ENCODE results near the gene TCF25.
"Not testable (repeated sequence)": the region's sequence is repeated elsewhere in the genome, so short reads cannot be mapped to it uniquely, and the experiment has no call there.

TCF25 gene

DNA sequence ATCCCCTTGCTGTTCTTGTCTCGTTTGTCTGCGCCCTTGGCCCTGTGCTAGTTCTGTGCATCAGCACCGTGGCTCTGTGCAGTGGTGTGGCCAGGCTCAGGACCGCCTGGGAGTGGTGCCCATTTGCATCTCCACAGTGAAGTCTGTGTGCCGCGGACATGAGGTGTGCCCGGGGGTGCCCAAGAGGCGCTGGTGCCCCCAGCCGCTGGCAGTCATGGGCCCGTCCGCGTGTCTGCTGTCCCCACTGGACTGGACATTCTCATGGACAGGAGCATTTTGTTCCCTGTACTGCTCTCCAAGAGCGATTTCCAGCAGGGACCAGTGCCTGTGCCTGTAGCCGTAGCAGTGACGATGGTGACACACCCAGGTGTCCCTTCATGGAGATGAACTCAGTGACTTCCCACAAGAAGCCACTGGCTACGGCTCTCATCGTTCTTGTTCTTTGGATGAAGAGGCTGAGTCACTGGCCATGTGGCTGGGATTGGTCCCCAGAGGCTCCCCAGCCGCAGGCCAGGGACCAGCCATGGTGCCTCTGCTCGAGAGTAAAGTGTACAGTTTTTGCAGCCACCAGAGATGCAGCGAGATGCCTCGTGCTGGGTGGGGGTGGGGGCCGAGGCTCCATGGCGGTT is 32.2 kb downstream of the TCF25 start:
- DNase-seq (ENCODE audit: low spot score), result no peak

DNA sequence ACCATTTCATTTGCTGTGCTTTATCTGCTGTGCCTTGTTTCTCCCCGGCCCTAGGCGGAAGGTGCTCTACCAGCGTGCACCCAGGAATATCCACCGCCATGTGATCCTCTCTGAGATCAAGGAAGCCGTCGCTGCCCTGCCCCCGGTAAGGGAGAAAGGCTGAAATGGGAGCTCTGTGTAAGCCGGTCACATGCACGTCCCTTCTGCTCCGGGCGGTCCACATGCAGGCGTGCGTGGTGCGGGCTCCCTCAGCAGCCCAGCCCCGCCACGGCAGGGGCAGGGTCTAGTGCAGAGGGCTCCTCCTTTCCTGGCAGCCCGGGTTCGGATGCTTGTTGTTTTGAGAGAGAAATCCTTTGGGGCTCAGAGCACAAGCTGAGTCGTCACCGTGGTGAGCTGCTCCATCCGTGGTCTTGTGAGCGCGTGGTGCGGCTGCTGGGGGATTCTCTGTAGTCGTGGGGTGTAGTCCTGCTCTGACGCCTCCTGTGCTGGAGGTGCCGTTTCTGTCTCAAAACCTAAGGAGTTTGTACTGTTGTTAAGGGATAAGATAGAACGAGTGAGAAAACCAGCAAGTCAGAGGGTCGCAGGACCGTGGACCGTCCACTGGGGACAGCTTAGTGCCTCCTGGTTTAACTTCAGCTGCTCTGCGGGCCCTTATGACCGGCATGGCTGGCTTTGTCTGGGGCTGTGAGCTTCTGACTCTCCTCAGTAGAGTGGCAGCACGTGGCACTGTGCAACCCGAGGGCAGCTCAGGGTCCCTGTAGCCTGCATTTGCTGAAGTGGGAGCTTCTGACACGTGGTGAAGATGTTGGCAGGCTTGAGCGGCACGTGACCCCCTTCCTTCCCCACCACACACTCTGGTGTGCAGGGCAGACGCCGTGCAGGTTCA is 33.0 kb downstream of the TCF25 start:
- no peak for DNase-seq (ENCODE audit: low spot score)

DNA sequence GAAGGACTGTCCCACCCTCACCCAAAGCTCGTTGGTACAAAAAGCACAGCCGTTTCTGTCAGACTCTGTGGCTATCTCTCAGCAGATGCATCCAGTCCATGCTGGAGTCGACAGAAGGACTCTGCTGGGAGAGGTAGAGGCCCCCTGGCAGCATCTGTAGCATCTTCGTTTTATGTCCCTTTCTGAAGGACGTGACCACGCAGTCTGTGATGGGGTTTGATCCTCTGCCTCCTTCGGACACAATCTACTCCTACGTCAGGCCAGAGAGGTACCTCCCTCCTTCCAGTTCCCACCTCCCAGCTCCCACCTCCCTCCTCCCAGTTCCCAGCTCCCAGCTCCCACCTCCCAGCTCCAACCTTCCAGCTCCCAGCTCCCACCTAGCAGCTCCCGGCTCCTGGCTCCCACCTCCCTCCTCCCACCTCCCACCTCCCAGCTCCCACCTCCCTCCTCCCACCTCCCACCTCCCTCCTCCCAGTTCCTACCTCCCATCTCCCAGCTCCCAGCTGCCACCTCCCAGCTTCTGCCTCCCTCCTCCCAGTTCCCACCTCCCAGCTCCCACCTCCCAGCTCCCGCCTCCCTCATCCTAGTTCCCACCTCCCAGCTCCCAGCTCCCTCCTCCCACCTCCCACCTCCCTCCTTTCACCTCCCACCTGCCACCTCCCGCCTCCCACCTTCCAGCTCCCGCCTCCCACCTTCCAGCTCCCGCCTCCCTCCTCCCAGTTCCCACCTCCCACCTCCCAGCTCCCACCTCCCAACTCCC is 33.8 kb downstream of the TCF25 start:
- no peak for DNase-seq (ENCODE audit: low spot score)

DNA sequence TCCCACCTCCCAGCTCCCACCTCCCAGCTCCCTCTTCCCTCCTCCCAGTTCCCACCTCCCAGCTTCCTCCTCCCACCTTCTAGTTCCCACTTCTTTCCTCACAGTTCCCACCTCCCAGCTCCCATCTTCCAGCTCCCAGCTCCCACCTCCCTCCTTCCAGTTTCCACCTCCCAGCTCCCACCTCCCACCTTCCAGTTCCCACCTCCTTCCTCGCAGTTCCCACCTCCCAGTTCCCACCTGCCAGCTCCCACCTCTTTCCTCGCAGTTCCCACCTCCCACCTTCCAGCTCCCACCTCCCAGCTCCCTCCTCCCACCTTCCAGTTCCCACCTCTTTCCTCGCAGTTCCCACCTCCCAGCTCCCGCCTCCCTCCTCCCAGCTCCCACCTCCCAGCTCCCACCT is 34.8 kb downstream of the TCF25 start:
- no peak for DNase-seq (ENCODE audit: low spot score)

DNA sequence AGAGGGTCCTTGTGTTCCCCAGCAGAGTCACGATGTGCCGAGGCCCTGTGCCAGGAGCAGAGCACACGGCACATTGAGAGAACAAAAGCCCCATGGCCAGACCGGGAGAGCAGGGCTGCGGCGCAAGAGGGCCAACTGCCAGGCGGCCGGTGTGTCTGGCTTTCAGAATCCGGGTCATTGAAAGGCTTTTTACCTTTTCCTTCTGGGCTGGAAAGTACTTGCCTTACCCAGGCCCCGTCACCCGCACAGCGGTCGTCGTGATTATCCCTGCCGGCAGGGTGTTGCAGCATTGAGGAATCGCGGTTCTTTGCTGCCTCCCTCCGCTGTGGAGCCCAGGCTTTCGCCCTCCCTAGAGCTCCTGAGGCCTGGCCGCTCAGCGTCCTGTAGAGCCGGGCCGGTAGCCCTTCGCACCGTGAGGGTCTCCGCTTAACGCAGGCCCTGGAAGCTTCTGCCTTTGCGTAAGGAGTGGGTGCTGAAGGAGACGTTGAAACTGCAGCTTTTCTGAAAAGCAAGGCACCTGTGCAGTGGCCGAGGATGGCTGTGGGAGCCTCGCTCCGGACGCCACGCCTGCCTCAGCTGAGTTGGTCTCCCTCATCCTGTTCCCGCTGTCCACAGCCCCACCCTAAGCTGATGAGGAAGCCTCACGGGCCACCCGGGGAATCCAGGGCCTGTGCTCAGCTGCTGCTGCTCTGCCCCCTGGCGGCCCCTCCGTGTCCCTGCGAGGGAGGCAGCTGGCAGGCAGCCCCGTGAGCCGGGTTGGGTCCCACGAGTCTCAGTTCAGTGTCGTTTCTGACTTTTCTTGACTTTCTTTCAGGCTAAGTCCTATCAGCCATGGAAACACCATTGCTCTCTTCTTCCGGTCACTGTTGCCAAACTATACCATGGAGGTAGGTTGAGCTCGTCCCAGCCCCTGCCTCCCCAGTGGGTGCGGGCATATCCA is 36.7 kb downstream of the TCF25 start:
- peak; percentile 75 for DNase-seq (ENCODE audit: low spot score)

DNA sequence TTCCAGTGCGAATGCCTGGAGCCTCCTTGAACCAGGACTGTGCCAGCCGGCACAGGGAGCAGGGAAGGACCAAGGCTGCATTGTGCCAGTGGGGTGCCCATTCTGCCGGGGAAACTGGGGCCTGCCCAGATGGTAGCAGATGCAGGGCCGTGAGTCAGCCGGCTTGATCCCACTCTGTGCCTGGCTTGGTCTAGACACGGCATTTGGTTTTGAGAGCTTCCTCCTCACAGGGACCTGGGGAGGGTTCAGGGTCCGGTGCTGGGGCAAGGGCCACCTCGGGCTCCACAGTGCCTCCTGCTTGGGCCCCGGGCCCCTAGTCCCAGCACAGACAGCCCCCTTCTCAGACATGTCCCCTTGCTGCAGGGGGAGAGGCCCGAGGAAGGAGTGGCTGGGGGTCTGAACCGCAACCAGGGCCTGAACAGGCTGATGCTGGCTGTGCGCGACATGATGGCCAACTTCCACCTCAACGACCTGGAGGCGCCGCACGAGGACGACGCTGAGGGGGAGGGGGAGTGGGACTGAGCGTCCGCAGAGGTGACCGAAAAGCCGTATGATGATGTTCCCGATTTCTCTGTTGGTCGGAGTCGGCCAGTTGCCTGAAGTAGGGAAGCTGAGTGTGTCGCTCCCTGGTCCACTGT is 37.4 kb downstream of the TCF25 start:
- DNase-seq (ENCODE audit: low spot score), result no peak

DNA sequence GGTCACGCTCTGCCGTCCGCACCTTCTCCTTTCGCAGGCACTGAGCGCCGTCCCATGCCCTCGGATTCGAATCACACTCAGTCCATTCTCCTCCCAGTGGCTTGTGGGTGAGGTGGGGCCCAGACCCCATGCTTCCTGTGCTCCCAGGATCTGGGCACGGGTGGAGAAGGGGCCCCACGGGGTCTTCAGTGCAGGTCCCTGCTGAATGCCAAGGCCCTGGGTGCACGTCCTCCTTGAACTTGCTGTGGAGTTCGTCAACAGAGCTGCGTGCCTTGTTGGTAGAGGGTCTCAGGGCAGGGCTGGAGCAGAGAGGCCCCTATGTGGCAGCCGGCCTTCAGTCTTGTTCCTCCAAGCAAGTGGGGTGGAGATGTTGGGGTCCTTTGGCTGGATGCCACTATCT is 38.0 kb downstream of the TCF25 start:
- no peak for DNase-seq (ENCODE audit: low spot score)

DNA sequence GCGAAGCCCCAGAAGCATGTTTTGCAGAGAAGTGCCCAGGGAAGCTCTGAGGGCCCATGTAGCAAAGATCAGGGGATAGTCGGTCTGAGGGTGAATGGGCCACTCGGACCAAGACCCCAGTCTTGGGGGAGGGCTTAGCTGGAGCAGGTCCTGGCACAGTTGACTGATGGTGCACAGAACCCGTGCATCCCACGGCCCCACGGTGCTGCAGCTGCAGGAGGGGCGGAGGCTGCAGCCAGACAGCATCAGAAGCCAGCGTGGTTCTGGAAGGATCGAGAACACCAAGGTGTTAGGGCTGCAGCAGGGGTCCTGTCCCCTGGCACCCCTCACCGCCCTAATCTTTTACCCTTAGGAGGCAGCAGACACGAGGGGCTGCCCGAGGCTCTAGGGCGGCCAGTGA is 38.8 kb downstream of the TCF25 start:
- no peak for DNase-seq (ENCODE audit: low spot score)

DNA sequence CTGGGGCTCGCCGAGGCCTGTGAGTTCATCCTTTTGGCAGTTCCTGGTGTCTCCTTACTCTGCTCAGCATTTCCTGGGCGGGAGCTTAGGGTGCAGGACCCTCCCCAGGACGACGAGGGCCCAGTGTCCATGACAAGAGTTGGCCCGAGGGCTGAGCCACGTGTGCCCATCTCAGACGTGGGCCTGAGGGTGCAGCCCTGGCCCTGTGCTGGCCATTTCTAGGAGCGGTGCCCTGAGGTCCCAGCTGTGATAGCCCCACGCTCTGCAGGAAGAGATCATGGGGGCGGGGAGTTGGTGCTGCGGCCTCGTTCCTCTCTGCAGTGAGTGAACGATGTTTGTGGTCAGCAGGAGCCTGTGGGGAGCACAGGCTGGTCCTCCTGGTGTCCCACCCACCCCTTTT is 39.2 kb downstream of the TCF25 start:
- DNase-seq (ENCODE audit: low spot score), result no peak

DNA sequence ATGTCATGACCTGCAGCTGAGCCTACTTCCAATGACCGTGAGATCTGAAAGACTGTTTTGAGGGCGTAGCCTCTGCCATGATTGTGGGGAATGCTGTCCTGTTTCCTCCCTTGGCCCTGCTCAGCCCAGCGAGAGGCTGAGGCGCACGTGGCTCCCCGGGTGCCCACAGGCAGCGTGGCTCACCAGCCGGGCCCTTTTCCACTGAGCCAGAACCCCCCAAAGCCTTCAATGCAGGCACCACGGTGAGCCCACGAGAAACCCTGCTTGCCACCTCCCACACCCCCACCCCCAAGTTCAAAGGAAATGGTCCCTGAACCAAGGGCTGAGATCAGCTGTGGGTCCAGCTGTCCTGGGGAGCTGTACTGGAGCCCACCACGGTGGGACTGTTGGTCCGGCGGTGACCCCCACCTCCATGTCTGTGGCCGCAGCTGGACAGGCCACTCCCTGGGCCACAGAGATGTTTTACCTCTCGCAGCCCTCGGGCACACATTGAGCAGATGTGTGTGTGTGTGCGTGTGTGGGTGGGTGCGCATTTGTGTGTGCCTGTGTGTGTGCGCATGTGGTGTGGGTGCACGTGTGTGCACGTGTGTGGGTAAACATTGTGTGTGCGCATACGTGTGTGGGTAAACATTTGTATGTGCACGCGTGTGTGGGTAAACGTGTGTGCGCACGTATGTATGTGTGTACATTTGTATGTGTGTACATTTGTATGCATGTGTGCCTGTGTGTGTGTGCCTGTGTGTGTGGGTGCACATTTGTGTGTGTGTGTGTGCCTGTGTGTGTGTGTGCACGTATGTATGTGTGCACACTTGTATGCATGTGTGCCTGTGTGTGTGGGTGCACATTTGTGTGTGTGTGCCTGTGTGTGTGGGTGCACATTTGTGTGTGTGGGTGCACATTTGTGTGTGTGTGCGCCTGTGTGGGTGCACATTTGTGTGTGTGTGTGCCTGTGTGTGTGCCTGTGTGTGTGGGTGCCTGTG is 40.3 kb downstream of the TCF25 start:
- no peak for DNase-seq (ENCODE audit: low spot score)

DNA sequence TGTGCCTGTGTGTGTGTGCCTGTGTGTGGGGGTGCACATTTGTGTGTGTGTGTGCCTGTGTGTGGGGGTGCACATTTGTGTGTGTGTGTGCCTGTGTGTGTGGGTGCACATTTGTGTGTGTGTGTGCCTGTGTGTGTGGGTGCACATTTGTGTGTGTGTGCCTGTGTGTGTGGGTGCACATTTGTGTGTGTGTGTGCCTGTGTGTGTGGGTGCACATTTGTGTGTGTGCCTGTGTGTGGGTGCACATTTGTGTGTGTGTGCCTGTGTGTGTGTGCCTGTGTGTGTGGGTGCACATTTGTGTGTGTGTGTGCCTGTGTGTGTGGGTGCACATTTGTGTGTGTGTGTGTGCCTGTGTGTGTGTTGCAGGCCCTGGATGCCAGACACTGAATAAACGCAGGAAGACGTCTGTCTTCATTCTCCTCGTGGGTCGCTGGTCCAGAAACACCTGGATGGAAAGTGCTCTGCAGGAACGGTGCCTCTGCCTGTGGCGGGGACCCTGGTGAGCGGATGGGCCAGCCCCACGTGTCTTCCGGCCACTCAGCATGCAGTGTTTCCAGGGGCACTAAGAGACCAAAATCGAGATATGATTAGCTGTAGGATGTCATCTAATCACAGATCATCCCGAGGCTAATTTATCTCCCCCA is 41.4 kb downstream of the TCF25 start:
- DNase-seq (ENCODE audit: low spot score), result not testable (repeated sequence)

DNA sequence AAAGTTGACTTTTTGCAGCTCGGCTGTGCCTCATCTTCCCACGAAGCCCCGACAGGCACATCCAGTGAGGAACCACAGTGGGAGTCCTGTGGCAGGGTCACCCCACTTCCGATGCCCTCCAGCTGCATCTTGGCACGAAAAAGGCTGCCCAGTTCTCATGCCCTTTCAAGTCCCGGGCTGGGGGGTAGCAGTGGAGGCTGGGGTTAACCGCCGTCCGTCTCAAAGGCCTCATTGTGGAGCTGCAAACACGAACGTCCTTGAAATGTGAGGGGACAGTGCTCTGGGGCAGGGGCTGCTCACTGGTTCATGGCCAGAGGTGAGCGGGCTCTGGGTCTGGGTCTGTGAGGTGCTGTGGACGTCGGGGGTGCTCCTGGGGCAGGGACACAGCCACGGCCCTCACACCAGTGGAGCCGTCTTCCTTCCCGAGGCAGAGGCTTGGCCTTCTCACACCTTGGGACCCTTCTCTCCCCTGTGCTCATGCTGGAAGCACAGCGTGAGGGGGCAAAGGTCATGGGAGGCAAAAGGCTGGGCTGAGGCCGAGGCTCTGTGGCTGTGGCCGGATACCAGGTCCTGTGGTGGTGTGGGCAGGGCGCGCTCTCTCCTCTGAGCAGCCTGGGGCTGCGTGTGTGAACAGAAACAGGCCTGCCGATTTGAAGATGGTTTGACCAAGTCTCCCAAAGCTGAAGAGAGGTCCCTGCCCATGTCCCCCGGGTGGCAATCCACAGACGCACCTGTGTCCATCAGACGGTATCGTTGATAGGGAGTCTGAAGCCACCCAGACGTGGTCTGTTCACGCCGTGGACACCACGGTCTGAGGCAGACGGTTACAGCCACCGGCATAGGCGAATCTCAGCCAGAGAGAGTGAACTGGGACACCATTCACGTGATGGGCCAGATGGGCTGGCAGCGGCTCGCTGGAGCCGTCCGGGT is 42.2 kb downstream of the TCF25 start:
- DNase-seq (ENCODE audit: low spot score), result no peak

DNA sequence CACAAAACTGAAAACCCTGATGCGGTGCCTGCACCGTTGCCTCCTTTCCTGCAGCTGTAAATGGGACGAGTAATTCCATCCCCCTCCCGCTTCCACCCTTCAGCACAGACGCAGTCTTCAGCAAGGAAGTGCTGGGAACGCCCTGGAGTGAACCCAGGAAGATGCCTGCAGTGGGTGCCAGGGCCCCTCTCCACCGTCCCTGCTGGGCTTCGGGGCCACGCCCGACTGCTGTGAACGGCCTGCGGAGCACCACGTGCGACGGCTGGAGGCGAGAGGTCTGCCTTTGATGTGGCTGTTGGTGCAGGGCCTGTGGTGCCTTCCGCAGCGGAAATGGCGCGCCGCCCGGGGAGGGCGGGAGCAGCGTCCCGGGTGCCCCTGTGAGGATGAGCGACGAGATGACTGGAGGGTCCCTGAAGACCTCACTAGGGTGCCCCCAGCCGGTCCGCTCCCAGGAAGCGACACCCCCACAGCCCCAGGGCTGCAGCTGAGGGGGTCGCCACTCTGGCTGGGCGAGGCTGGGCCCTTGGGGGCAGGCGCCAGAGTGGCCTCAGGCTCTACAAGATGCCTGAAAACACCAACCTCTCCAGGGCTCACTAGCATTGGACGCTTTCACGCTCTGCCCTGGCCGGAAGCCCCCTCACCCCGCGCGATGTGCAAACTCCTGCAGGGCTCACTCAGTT is 44.5 kb downstream of the TCF25 start:
- no peak for DNase-seq (ENCODE audit: low spot score)

DNA sequence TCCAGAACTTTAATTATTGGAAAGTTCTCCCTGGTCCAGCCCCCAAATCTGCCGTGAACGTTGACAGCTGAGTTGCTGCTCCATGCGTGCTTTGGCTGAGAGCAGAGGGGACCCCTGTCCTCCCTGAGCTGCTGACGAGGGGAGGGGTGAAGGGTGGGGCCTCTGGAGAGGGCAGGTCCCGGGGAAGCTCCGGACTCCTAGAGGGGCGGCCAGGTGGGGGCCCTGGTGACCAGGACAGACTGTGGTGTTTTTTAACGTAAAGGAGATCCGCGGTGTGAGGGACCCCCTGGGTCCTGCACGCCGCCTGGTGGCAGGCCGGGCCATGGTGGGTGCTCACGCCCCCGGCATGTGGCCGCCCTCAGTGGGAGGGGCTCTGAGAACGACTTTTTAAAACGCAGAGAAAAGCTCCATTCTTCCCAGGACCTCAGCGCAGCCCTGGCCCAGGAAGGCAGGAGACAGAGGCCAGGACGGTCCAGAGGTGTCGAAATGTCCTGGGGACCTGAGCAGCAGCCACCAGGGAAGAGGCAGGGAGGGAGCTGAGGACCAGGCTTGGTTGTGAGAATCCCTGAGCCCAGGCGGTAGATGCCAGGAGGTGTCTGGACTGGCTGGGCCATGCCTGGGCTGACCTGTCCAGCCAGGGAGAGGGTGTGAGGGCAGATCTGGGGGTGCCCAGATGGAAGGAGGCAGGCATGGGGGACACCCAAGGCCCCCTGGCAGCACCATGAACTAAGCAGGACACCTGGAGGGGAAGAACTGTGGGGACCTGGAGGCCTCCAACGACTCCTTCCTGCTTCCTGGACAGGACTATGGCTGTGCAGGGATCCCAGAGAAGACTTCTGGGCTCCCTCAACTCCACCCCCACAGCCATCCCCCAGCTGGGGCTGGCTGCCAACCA is 45.3 kb downstream of the TCF25 start, which contains the start of gene MC1R:
Gene MC1R (plus strand): TSS at position 410 of the 895 bp plus-strand sequence. CDS start 397 bp downstream, at position 807.
- DNase-seq (ENCODE audit: low spot score), result no peak

DNA sequence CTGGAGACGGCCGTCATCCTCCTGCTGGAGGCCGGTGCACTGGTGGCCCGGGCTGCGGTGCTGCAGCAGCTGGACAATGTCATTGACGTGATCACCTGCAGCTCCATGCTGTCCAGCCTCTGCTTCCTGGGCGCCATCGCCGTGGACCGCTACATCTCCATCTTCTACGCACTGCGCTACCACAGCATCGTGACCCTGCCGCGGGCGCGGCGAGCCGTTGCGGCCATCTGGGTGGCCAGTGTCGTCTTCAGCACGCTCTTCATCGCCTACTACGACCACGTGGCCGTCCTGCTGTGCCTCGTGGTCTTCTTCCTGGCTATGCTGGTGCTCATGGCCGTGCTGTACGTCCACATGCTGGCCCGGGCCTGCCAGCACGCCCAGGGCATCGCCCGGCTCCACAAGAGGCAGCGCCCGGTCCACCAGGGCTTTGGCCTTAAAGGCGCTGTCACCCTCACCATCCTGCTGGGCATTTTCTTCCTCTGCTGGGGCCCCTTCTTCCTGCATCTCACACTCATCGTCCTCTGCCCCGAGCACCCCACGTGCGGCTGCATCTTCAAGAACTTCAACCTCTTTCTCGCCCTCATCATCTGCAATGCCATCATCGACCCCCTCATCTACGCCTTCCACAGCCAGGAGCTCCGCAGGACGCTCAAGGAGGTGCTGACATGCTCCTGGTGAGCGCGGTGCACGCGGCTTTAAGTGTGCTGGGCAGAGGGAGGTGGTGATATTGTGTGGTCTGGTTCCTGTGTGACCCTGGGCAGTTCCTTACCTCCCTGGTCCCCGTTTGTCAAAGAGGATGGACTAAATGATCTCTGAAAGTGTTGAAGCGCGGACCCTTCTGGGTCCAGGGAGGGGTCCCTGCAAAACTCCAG is 46.4 kb downstream of the TCF25 start:
- no peak for DNase-seq (ENCODE audit: low spot score)

DNA sequence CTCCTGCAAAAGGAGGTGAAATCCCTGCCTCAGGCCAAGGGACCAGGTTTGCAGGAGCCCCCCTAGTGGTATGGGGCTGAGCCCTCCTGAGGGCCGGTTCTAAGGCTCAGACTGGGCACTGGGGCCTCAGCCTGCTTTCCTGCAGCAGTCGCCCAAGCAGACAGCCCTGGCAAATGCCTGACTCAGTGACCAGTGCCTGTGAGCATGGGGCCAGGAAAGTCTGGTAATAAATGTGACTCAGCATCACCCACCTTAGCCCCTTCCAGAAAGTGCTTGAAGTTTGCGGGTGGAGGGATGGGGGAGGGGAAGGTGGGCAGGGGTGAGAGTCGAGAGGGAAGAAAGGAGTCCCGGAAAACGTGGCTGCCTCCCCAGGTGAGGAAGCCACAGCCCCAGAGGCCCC is 47.3 kb downstream of the TCF25 start:
- no peak for DNase-seq (ENCODE audit: low spot score)
